HEK293 (cell line): ENCODE measurements around the gene SOCS6.

Experiments used
- CTCF ChIA-PET: fragments of 350-600 bp; formaldehyde crosslinking; extraction: SDS; loops from one replicate; lab custom pipeline; 2021; ENCODE audit warnings: antibody characterized with exemption; lab: Yijun Ruan, JAX
- POLR2A ChIA-PET: fragments of 300-600 bp; formaldehyde crosslinking; extraction: SDS; loops from one replicate; lab custom pipeline; 2020; ENCODE audit warnings: antibody characterized with exemption, inconsistent platforms; lab: Yijun Ruan, JAX
- H3K27ac ChIP-seq: fragments of 200-500 bp; sonication (Bioruptor generic); 2 replicates; pipeline ENCODE4 v1.5.1; 2014; ENCODE audit warnings: low read depth, low read length, control low read depth, inconsistent platforms; ENCODE audit errors: extremely low read depth
- H3K36me3 ChIP-seq, 2 experiments: fragments of 200-500 bp in 1 of 2; sonication (Bioruptor generic) in 1 of 2; 1 replicate in 1 of 2; 2 replicates in 1 of 2; pipeline ENCODE4 v1.5.1; 2014 to 2017; ENCODE audit warnings: inconsistent platforms in 2 of 2, low read length in 2 of 2; ENCODE audit not compliant: control insufficient read depth in 2 of 2, insufficient read depth in 1 of 2
- H3K4me1 ChIP-seq: fragments of 200-500 bp; sonication (Bioruptor generic); 2 replicates; pipeline ENCODE4 v1.5.1; 2014; ENCODE audit warnings: mild to moderate bottlenecking, low read length, inconsistent platforms; ENCODE audit not compliant: control insufficient read depth, insufficient read depth
- H3K4me3 ChIP-seq: 2 replicates; pipeline ENCODE4 v1.5.1; 2011; ENCODE audit warnings: low read depth, mild to moderate bottlenecking, control low read depth, low read length, moderate library complexity
- H3K9me3 ChIP-seq: fragments of 200-500 bp; sonication (Bioruptor generic); 2 replicates; pipeline ENCODE4 v1.5.1; 2014; ENCODE audit warnings: low read depth, low read length, inconsistent platforms; ENCODE audit not compliant: control insufficient read depth, insufficient read depth
- BCL6B ChIP-seq: fragments of 450-650 bp; formaldehyde crosslinking; IDR thresholded peaks from 2 replicates; pipeline ENCODE4 v1.5.1; 2017; ENCODE audit warnings: missing biosample characterization, missing genetic modification characterization
- GLI2 ChIP-seq: fragments of 450-650 bp; formaldehyde crosslinking; IDR thresholded peaks from 2 replicates; pipeline ENCODE4; 2017; ENCODE audit warnings: missing biosample characterization, missing genetic modification characterization, low read depth, borderline replicate concordance
- INSM2 ChIP-seq: fragments of 450-650 bp; formaldehyde crosslinking; IDR thresholded peaks from 2 replicates; pipeline ENCODE4 v1.5.1; 2016; ENCODE audit warnings: missing biosample characterization, missing genetic modification characterization
- ZNF112 ChIP-seq: fragments of 450-650 bp; formaldehyde crosslinking; IDR thresholded peaks from 2 replicates; pipeline ENCODE4 v1.5.0; 2017; ENCODE audit warnings: missing biosample characterization, missing genetic modification characterization
- ZNF148 ChIP-seq: fragments of 450-650 bp; formaldehyde crosslinking; IDR thresholded peaks from 2 replicates; pipeline ENCODE4 v1.5.0; 2017; ENCODE audit warnings: missing biosample characterization, missing genetic modification characterization, borderline replicate concordance
- ZNF26 ChIP-seq: fragments of 450-650 bp; formaldehyde crosslinking; IDR thresholded peaks from 2 replicates; pipeline ENCODE4 v1.5.1; 2016; ENCODE audit warnings: missing biosample characterization, missing genetic modification characterization
- ZNF335 ChIP-seq: fragments of 450-650 bp; formaldehyde crosslinking; conservative IDR thresholded peaks from 2 replicates; pipeline ENCODE4 v1.5.1; 2016; ENCODE audit warnings: missing biosample characterization, missing genetic modification characterization
- ZNF341 ChIP-seq: fragments of 450-650 bp; formaldehyde crosslinking; IDR thresholded peaks from 2 replicates; pipeline ENCODE4; 2016; ENCODE audit warnings: low read depth, missing biosample characterization, missing genetic modification characterization
- ZNF518A ChIP-seq: fragments of 450-650 bp; formaldehyde crosslinking; conservative IDR thresholded peaks from 2 replicates; pipeline ENCODE4 v1.5.1; 2016; ENCODE audit warnings: low read depth, missing biosample characterization, missing genetic modification characterization
- ZNF621 ChIP-seq: fragments of 450-650 bp; formaldehyde crosslinking; IDR thresholded peaks from 2 replicates; pipeline ENCODE4 v1.5.1; 2017; ENCODE audit warnings: missing biosample characterization, missing genetic modification characterization
- ZNF626 ChIP-seq: fragments of 450-650 bp; sonication (Bioruptor Pico); formaldehyde crosslinking; IDR thresholded peaks from 2 replicates; pipeline ENCODE4 v1.5.1; 2018; ENCODE audit warnings: missing biosample characterization, missing genetic modification characterization, inconsistent platforms
- ZNF701 ChIP-seq: fragments of 450-650 bp; formaldehyde crosslinking; IDR thresholded peaks from 2 replicates; pipeline ENCODE4 v1.5.1; 2016; ENCODE audit warnings: missing biosample characterization, missing genetic modification characterization
- ZNF791 ChIP-seq: fragments of 450-650 bp; formaldehyde crosslinking; IDR thresholded peaks from 2 replicates; pipeline ENCODE4 v1.5.1; 2016; ENCODE audit warnings: missing biosample characterization, missing genetic modification characterization

SOCS6 gene

GRCh38 chr18:70332694-70333093, 43.8 kb downstream of the SOCS6 start (continued):
- TF ChIP-seq ZNF148 (tag by site-specific recombination) (no peak), ZNF341 (tag by site-specific recombination) (no peak), ZNF621 (no peak), ZNF518A (tag by site-specific recombination) (no peak)

GRCh38 chr18:70333316-70333715, 44.5 kb downstream of the SOCS6 start:
- Histone ChIP-seq H3K36me3 (no peaks in the 10 kb centered on the region), H3K27ac (no peak overlapping the region), H3K4me1 (peaks cover 2% of the 10 kb centered on the region), H3K4me3 (no peak overlapping the region), H3K9me3 (no peaks in the 10 kb centered on the region)
- no peak for TF ChIP-seq ZNF701 (tag by site-specific recombination)
- no peak for TF ChIP-seq ZNF626 (tag by site-specific recombination)
- TF ChIP-seq INSM2 = no peak
- TF ChIP-seq ZNF335 (tag by site-specific recombination) = no peak
- TF ChIP-seq ZNF26 = no peak
- no peak for TF ChIP-seq GLI2 (tag by site-specific recombination)
- no peak for TF ChIP-seq BCL6B (tag by site-specific recombination)
- no peak for TF ChIP-seq ZNF112 (tag by site-specific recombination)
- no peak for TF ChIP-seq ZNF791
- CTCF ChIA-PET = interaction anchor here (0.7 to 1.1 kb wide), 4 partner anchors 15 to 138 kb away, joined by 3 read pairs; no protein-coding TSS in a partner anchor
- POLR2A ChIA-PET = no interaction called here
